Activated naive CD8-positive, alpha-beta T cell treated with anti-CD3 and anti-CD28 coated beads, Interleukin-2, amount 50 U/mL, for 16 hours (primary cell): ENCODE measurements around the gene CFAP61.
"Not testable (repeated sequence)": the region's sequence is repeated elsewhere in the genome, so short reads cannot be mapped to it uniquely, and the experiment has no call there.

Source experiments
- DNase-seq: peaks from one replicate; pipeline ENCODE4 v3.0.0-alpha.2; 2020; ENCODE audit warnings: low read depth, low spot score

CFAP61 gene

DNA sequence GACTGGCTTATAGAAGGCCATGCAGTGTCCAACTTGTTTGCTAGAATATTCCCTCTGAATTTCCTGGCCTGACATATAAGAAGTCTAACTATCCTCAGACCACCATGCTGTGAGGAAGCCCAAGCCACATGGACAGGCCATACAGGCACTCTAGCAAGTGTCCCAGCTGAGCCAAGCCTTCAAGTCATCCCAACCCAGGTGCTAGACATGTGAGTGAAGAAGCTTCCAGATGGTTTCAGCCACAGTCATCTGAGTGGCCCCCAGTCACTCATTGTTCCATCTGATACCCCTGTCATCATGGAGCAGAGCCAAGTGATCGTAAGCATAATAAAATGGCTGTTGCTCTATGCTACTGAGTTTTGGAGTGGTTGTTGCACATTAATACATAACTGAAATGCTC is 269.6 kb downstream of the CFAP61 start:
- no peak for DNase-seq

DNA sequence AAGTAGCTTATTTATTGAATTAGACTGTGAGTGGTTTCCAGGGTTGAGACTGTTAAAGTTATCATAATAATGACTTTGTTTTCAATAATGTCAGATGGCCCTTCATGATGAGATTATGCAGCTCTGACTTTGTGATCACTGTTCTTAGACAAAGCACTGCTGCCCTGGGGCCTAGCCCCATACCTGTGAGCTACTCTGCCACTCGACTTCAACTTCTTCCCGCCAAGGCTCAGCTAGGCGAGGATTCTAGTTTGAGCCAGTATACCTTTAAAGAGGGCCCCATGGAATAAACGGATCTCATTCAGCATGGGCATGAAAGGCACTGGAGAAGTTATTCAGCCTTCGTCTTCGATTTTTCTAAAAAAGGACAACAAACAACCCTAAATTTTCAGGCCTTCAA is 270.6 kb downstream of the CFAP61 start:
- DNase-seq: no peak

DNA sequence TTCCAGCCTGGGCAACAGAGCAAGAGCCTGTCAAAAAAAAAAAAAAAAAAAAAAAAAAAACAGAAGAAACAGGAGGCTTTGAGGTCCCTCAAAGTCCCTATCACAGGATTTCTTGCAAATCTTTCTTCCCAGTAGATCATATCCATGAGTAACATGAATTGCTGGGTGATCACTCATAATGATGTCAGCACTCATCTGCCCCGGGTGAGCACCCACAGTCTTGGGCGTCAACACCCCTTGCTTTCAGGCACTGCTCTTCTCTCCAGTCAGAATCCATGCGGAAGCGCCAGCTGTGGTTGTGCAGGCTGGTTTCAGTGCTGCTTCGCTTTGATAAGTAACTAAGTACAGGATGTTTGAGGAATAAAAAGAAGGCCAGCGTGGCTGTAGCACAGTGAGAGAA is 275.4 kb downstream of the CFAP61 start:
- DNase-seq: no peak

DNA sequence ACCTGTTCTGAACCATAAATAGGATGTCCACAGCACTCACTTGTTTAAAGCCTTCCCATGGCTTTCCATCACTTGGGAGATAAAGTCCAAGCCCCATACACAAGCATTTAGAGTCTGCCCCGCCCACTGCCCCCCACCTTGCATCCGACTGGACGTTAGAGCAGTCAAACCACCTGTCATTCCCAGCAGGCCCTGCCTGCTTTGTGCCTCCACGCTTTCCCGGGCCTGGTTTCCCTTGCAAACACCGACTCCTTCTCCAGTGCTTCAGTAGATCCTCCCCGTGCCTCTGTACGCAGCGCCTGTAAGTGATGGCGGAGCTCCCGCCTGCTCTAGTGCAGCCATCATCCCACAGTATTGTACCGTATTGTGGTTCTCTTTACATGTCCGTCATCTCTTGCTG is 277.2 kb downstream of the CFAP61 start:
- DNase-seq: no peak

DNA sequence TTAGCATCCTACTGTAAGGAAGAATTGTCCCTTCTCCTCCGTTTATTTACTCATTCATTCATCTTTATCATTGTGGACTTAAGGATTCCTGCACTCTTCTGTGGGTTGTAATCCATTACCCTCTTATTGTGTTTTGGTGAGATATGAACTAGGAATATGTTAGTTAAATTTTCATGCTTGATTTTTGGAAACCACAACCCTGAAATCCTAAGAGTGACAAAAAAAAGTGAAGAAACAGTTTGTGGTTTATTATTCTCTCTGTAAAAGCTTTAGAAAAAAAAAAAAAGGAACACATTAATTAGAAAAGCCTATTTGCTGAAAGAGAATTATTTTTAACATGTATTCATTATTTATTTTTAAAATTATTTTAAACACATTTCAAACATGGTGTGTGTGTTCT is 278.8 kb downstream of the CFAP61 start:
- DNase-seq: no peak

DNA sequence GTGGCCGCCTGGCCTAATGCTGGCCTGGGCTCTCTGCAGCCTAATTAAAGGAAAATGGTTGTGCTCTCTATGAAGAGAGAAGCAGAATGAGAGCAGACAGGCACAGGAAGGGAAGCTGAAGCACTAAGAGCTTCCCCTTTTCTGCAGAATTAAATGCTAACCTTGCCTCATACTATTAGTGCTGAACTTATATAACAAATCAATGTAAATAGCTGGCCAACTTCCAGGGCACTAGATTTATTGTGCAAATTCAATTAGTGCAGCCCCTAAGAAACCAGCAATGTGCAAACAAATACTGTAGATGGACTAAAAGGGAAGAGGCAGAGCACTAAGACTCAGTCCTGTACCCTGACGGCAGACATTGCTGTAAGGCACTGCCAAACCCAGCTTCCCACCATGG is 279.5 kb downstream of the CFAP61 start:
- no peak for DNase-seq

DNA sequence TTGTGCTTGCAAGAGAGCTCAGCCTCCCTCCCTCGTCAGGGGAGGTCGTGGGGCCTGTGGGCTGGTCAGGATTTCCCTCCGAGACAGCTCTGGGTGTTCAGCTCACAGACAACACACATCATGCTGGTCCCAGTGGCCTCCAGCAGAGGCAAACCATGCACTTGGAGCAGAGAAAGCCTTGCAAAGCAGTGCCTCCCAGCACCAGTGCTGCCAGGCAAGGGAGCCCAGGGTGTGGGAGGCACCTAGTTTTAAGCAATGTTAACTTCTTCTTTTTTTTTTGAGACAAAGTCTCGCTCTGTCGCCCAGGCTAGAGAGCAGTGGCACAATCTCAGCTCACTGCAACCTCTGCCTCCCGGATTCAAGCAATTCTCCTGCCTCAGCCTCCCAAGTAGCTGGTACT is 281.5 kb downstream of the CFAP61 start:
- no peak for DNase-seq

DNA sequence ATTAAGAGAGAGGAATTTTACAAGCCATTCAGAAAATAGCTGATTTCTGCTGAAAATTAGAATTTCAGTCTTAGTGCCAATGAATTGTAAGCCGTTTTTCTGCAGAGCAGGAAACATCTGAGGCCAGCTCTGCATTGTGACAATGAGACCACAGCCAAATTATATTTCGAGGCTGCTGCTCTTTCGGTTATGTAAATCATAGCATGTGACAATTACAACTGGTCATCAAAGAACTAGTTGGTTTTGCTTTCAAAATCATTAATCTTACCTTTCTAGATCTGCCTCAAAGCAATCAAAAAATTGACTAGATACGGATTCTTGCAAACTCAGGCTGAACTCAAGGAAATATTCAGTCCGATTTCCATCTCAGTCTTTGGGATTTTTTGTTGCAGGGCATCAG is 282.2 kb downstream of the CFAP61 start:
- no peak for DNase-seq

DNA sequence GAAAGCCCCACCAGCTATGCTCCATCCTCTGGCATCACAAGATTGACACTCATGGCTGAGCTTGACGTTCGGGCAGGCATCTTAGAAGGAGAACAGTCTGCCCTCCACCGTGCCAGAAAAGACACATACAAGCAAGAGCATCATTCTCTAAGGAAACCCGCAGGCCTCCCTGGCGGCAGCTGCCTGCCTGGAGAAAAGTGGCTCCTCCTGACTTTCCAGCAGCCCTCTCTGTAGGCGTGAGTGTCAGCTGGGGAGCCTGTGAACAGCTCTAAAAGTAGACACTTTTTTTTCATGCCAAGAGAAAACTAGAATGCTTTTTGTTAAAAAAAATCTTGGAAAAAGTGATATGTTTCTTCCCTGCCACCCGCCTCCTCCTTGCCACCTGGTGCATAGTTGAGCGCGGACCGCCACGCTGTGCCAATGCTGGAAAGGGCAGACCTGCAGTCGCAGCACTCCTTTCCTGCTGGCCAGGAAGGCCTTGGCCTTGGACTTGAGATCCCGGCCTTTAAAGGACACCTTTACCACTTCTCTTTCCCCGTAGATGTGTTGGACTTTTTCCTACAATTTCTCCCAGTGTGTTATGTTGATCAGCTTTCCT is 285.9 kb downstream of the CFAP61 start:
- DNase-seq: no peak

DNA sequence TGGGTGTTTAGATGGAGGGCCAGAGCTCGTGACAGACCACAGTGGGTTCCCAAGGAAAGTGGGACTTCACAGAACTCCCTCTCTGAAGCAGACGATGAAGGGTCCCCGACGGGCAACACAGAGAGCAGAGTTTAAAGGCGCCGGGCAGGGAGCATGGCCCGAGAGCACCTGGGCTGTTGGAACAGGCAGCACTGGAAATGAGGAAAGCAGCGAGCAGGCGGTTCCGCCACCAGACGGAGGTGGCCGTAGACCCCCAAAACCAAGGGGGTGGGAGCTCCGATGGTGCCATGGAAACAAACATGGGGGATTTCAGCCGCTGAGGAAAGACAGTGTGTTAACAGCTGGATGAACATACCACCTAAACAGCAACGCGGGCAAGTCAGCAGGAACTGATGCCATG is 288.1 kb downstream of the CFAP61 start:
- DNase-seq: no peak

DNA sequence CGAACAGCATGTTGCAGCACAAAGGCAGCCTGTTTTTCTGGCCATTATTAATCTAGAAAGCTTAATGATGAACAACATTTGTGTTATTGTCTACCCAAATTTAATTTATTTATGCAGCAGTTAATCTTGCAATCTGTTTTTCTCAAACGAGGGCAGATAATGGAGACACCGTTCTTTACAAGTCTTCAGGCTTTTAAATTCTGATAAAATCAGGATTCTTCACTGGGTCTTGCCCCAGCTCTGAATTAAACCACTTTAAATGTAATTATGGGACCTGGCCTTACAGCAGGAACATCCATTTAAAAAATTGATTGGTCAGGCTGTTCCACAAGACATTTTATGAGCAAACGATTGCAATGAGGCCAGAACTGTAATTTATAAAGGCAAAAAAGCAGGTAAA is 289.0 kb downstream of the CFAP61 start:
- DNase-seq: no peak

DNA sequence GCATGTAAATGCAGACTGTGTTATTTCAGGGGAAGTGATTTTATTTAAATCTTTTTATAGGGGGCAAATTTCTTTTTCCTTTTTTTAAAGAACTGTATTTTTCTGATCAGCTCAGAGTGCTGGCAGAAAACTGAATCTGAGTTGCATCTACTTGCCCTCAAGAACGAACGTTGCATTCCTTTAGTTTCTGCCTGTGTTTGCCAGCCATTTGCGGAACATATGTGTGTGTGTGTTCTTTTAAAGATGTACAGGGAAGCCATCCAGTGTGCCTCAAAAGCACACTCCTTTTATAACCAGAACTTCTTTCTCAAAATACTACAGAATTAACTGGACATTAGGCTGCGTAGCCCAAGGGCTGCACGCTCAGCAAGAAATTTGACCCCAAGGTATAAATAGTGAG is 289.7 kb downstream of the CFAP61 start:
- DNase-seq: no peak

DNA sequence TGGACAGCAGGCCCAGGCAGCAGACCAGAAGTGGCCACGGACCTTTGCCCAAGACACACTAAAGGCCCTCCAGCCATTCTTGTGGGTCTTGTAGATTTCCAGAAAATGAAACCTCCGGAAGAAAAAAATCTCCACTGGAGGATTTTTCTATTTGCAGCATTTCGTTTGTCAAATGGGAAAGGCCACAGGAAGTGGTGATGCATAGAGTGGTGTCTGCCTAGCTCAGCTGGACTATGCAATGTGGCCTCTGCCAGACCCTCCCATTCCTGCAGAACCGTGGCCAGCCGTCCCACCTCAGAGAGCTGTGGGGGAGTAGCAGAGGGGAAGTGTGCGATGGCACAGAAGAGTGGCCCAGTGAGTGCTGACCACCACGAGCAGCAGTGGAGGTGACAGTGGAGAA is 291.6 kb downstream of the CFAP61 start:
- no peak for DNase-seq

DNA sequence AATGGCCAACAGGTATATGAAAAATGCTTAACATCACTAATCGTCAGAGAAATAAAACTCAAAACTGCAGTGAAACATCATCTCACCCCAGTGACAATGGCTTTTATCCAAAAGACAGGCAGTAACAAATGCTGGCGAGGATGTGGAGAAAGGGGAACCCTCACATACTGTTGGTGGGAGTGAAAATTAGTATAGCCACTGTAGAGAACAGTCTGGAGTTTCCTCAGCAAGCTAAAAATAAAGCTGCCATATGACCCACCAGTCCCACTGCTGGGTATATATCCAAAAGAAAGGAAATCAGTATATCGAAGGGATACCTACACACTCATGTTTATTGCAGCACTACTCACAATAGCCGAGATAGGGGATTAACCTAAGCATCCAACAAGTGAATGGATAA is 292.1 kb downstream of the CFAP61 start:
- DNase-seq: no peak

DNA sequence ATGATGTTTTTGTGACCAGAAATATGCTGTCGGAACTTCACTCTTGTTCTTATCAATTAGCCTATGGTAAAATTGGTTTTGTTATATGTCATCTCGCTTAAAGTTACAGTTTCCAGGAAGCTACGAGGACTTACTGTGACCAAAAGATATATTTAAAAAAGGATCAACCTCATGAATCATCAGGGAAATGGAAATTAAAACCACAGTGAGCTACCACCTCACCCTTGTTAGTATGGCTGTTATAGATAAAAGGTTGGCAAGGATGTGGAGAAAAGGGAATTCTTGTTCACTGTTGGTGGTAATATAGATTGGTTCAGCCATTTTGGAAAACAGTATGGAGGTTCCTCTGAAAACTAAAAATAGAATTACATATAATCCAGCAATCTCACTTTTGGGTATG is 301.2 kb downstream of the CFAP61 start:
- no peak for DNase-seq

DNA sequence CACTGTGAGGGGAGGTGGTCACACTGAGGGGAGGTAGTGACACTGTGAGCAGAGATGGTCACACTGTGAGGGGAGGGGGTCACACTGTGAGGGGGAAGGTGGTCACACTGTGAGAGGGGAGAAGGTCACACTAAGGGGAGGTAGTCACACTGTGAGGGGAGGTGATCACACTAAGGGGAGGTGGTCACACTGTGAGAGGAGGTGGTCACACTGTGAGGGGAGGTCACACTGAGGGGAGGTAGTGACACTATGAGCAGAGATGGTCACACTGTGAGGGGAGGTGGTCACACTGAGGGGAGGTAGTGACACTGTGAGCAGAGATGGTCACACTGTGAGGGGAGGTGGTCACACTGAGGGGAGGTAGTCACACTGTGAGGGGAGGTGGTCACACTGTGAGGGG is 303.2 kb downstream of the CFAP61 start:
- not testable (repeated sequence) for DNase-seq

DNA sequence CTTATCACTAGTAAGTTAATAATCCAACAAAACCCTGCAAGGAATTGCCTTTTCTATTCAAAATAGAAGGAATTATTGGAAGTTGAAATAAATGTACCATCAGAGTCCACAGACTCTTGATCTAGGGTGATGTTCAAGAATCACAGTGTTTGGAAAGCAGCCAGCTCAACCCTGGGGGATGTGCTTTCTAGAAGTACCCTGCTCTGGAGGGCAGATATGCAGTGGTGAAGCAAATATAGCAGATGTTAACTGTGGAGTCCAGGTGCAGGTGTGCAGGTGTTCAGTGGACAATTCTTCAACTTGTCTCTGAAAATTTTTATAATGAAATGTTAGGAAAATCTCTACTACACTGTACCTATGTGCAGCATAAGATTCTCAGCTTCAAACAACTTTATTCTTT is 306.5 kb downstream of the CFAP61 start:
- DNase-seq: no peak

DNA sequence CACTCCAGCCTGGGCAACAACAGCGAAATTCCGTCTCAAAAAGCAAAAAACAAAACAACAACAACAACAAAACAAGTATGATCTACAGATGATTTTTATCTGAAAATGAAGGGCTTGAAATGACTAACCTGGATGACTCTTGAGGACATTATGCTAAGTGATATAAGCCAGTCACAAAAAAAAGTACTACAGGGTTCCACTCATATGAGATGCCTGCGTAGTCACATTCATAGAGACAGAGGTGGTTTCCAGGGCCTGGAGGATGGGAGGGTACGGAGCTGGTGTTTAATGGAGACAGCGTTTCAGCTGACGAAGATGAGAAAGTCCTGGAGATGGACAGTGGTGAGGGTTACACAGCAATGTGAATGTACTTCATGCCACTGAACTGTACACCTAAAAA is 307.3 kb downstream of the CFAP61 start:
- no peak for DNase-seq

DNA sequence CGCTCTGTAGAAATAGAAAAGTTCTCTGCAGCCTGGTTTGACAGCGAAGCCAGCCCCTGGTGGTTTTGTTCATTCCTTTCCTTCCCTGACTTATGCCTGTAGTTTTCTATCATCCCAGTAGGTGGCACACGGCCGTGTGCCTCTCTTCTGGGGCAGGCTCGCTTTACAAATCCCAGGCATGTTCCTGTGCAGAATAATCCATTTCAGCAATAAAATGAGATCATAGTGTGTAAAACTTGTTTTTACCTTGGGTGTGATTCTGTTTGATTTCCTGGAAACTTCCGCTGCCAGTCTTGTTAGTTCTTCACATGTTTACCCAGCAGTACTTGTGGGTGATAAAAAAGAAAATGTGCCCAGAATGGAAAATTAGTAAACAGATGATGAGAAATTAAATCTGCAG is 308.1 kb downstream of the CFAP61 start:
- no peak for DNase-seq

DNA sequence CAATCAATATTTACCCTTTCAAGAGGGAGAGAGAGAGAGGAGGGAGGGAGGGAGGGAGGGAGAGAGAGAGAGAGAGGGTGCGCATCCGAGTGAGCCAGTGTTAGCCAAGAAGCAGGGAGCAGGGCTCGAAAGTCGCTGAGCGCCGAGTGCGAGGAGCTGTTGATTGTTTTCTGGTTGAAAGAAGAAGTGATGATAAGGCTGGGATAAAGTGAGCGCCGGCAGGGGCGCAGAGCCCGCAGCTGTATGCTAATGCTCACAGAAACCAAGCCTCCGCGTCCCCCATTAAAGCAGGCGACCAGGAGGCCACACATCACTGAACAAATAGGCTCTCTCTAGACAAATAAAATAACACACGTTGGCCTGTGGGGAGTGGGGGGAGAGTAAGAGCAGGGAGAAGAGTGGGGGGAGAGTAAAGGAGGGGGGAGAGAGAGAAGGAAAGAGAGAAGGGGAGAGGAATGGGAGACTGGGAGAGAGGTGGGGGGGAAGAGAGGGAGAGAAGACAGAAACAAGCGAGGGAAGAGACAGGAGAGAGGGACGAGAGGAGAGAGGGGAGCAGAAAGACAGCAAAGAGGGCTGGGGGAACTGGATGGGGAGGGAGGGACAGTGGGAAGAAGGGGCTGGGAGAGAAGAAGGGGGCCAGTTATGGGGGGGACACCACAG is 310.6 kb downstream of the CFAP61 start:
- DNase-seq: no peak

DNA sequence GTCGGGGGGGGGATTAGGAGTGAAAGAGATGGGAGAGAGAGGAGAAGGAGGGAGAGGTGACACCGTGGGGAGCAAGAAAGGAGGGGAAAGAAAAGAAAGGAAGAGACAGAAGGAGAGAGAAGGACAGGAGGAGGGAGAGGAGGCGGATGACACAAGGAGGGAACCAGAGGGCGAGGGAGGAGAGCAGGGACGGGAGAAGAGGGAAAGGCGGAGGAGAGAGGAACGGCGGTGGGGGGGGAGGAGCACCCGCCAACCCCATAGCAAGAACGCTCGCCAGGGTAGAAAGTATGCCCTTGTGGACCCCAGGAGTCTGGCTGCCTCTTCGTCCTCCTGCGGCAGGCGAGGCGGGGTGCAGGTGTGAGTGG is 311.1 kb downstream of the CFAP61 start:
- DNase-seq: no peak

DNA sequence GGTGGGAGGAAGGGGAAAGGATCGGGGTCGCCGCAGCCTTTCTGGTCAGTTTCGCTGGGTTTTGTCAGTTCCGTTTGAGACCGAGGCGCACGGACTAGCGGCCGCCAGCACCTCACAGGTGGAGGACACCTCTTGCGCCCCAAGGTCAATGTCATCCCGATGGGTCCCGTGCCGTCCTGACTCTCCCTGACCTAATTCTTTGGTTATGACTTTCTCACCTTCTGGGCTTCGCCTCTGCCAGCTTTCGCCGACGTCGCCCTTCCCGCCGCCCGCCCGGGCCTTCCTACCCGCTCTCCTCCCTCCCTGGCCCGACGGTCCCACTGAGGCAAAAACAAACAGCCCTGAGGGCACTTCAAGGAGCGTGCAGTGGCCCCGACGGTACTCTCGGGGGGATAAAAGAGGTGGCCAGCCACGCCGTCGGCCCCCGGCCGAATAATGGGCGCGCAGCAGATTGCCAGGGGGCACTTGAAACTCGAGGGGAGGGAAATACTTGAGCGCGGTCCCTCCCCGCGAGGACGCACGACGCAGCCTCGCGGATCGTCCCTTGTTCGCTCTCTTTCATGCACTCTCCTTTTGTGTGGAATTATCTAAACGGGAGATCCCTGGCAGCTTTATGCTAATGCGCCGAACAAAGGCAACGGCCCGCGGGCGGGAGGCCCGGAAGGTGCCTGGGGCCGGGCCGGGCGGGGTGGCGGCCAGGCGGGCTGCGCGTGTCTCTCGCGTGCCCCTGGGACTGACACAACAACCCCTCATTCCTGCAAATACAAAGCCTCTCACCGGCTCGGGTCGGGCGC is 311.7 kb downstream of the CFAP61 start:
- no peak for DNase-seq
